Breast epithelium (tissue), 3 donors: ENCODE results near the gene POLR1D.

ENCODE experiments used
- CTCF ChIP-seq, 3 donors: fragments of 450-650 bp; IDR thresholded peaks; one replicate each; pipeline ENCODE4 v1.5.1; 2016 to 2017; ENCODE audit warnings: antibody characterized with exemption in 3 of 3, mild to moderate bottlenecking in 3 of 3, moderate library complexity in 3 of 3
- POLR2A ChIP-seq: fragments of 450-650 bp; IDR thresholded peaks from one replicate; pipeline ENCODE4 v1.6.1; 2016; ENCODE audit warnings: antibody characterized with exemption, mild to moderate bottlenecking, moderate library complexity
- POLR2AphosphoS5 ChIP-seq, 3 donors: sonication (generic); formaldehyde crosslinking; IDR thresholded peaks; one replicate each; pipeline ENCODE4 v1.6.1; 2017; ENCODE audit warnings: antibody characterized with exemption in 3 of 3

- TF ChIP-seq CTCF (IDR thresholded peaks at IDR 0.05), result no peak
- no peak for TF ChIP-seq POLR2A
- no peak for TF ChIP-seq POLR2AphosphoS5 (IDR thresholded peaks at IDR 0.05)
Observed at GRCh38 chr13:27667946-27668345, 46.3 kb downstream of the POLR1D start.
